GM21529 (cell line): ENCODE data around the gene SLC25A26.
A peak's percentile ranks its signal among the peaks of the same experiment; 100 is the strongest.

Experiments
- ATAC-seq: cut with Tn5 transposase; IDR thresholded peaks from one replicate; pipeline ENCODE4 v1.9.1; 2021; ENCODE audit not compliant: unreplicated experiment

The SLC25A26 gene

DNA sequence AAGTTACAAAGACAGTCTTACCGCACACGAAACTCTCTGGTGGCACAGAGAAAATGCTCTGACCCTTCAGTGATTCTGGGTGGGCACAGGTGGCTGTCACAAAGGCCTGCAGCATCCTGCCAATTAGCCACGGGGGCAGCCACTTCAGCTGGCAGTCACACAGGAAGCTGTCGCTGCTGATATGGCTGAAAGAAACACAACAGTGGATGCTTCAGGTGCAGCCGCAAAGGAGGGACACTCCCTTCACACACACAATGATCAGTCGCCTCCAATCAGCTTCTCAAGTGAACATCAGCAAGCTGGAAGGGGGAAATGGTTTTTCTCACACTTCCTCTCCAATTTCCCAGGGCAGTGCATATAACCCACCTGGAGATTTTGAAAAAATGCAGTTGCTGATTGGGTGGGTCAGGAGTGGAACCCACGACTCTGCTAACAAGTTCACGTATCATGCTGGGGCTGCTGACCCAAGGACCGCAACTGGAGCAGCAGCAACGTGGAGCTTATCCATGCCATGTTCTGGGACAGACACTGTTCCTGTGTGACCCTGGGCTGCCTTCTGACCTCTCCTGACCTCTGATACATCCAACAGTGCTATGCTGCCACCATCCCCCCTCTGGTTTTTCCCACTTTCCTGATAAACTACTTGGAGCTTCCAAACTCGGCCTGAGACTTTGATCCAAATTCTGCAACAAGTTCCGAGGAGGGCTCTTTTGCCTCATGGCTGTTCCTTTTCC lies 173.4 kb downstream of the SLC25A26 start:
- peak; percentile 84 for ATAC-seq

DNA sequence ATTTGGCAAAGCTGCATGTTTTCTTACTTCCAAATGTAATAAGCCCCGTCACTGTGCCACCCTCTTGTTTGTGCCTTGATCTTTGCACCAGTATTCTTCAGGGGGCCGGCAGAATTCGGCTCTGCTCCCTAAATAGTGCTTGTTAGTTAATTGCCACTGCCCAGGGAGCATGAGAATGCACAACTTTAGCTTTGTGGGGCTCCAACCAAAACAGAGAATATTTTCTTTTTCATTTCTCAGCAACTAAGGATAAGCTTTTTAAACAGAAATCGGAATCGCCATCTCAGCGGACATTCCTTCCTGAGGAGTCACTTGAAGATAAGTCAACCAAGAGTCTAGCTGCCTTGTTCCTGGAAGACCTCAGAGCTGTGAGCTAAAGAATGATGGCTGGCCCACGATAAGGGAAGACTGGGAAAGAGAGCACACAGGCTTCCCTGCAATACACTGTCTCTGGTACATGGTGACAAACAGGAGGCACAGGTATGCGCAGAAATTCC lies 174.0 kb downstream of the SLC25A26 start:
- ATAC-seq = no peak

DNA sequence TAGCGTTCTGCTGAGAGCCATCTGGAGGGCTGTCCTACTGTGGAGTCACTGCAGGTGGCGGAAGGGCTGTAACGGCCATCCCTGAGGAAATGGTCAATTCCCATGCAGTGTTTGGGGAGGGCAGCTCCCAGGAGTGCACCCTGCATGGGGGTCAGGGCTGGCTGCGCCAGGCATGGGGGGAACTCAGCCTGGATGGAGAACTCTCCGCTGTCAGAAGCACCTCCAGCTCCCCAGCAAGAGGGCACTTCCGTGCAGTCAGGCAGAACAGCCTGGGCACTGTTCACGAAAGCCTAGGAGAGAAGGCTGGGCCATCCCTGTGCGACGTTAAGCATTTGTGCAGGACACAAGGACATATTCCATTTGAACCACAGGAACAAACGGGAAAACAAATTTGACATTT lies 174.8 kb downstream of the SLC25A26 start:
- no peak for ATAC-seq

DNA sequence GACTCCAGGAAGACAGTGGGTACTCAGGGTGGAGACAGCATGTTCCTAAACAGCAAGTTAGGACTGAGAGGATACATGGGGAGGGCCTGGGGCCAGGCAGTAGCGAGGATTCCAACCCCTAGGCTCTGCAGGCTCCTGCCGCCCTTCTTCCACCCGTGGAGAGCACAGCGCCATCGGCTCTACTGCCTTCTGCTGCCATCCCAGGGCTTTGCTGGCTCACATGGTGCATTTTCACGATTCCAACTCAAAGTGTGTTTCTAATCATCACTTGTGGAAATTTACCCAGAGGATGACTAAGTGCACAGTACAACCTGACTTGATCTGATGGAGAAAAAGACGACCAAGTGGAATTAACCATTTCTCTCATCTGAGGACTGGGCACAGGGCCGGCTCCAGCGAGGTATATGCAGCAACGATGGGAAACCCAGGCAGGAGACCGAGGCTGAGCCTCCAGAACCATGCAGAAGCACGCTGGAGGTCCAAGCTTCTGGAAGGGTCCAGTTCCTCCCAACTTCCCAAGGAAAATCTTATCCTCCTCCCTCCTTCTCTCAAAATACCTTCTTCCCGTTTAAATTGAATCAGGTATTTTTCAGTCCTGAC lies 175.5 kb downstream of the SLC25A26 start:
- no peak for ATAC-seq

DNA sequence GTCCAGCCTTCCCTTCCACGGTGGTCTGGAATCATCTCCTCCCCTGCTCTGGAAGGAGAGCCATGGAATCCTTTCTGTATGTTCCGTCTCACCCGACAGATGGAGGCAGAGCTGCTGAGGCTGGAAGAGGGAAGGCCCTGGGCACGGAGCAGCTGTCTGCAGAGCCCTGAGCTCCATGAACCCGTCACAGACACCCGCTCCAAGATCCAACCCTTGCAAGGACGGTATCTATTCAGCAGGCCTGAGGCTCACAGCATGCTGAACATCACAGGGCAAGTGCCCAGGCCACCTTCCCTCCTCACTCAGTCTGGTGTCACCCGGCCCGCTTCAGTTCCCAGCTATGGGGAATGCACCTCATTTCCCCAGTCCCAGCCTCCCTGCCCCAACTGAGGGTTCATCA lies 176.1 kb downstream of the SLC25A26 start:
- ATAC-seq = no peak

DNA sequence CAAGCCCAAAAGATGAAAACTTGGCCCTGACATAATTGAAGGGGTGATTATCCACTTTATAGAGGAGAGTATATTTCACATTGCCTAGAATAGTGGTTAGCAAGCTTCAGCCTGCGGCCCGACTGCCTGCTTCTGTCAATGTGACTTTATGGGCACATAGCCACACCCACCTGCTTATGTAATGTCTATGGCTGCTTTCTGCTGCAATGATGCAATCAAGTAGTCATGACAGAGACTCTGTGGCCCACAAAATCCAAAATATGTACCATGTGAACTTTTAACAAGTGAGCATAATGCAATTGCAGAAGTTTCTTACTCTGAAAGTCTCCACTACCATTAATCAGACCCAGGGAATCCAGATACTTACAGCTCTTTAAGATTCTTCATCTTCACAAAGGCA lies 176.9 kb downstream of the SLC25A26 start:
- ATAC-seq = no peak

DNA sequence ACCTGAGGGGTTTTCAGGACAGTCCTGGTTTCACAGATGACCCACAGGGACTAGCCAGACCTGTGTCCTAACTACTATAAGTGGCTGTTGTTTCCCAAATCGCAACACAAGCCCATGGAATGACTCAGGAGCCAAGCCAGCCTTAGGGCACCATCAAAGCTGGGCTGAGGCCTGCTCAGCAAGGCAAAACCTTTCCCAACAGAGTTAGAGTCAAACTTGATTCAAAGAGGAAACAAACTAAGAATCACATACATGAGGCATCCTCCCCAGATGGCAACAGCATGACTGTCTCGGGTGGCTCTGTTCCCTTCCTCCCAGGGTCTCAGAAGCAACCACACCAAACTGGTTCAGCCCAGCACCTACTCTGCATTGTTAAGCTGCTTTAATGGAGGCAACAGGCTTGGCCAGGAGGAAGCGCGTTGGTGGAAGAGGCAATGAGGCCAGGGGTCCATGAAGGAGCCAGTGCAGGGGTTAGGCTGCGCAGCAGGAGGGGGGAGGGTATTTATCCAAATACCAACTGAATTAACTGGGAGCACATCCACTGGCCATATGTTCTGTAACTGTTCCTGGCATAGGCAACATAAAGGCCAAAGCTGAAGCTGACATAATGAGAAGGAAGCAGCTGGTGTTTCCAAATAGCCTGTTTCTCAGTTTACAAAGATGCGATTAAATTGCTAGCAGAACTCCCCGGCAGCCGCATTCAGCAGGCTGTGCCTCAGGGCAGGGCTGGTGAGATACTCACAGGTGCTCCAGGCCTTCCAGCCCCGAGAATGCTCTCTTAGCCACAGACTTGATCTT lies 177.6 kb downstream of the SLC25A26 start:
- no peak for ATAC-seq

DNA sequence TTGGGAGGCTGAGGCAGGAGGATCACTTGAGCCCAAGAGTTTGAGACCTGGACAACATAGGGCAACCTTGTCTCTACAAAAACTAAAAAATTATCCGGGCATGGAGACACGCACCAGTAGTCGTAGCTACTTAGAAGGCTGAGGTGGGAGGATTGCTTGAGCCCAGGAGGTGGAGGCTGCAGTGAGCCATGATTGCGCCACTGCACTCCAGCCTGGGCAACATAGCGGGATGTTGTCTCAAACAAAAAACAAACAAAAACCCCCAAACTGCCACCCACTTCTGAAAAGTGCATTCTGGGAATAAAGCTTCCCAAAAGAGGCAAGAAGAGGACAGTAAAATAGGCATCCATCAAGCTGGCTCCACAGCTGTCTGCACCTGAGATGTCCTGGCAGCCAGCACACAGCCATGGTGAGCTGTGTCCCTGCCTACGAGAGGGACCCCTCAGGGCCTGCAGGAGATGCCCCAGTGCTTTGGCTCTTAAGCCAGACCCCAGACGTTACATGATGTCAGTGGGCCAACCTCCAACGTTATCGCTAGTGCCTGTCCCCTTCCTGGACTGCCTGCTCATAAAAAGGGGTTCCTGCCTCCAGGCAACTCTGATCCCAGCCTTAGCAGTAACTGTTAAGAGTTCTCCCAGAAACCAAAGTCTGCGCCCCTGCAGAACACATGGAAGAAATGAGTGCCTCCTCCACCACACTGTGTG lies 178.9 kb downstream of the SLC25A26 start:
- ATAC-seq = no peak

DNA sequence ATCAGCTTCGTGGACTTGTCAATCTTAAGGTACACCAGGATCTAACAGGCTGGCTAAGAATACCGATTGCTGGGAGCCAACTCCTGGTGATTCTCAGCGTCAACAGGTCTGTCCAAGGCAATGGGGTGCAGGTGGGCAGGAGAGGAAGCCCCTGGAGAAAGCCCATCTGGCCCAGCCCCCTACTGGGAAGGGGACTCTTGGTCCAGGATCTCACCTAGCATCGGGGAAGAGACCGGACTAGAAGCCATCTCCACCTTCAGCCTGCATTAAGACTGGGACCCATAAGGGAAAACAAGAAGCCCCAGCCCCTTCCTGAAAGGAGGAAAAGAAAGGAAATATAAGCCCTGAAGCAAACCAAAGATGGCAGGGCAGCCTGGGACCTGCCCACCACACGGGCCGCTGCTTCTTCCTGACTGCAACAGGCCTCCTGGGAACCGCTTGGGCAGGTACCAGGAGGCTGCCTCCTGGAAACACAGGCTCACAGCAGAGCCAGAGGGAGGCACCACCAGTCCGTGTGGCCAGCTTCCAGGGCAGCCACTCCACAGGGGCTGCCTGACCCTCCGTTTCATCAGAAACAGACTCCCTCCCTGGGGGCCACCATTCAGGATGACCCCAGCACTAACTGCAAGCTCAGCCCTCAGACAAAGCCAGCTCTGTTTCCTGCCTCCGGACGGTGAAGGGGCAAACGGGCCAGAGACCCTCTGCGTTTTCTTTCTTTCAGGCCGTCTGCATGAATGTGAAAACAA lies 179.8 kb downstream of the SLC25A26 start:
- ATAC-seq = no peak

DNA sequence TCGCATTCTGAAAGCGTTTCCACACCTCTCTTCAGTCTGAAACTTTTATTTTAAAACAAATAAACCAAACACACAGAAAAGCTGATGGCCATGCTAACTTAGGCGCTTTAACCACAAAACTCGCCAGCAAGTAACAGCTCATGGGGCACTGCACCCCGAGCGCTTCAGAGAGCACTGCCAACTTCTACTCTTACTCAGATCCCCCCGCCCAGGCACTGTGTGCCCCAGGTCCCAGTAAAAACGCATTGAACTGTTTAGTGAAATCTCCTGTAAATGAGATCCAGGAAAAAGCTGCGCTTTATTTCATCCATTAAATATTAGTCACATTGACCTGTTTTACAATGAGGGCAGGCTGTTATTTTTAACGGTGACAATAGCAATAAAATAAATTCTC lies 180.4 kb downstream of the SLC25A26 start:
- ATAC-seq = no peak

DNA sequence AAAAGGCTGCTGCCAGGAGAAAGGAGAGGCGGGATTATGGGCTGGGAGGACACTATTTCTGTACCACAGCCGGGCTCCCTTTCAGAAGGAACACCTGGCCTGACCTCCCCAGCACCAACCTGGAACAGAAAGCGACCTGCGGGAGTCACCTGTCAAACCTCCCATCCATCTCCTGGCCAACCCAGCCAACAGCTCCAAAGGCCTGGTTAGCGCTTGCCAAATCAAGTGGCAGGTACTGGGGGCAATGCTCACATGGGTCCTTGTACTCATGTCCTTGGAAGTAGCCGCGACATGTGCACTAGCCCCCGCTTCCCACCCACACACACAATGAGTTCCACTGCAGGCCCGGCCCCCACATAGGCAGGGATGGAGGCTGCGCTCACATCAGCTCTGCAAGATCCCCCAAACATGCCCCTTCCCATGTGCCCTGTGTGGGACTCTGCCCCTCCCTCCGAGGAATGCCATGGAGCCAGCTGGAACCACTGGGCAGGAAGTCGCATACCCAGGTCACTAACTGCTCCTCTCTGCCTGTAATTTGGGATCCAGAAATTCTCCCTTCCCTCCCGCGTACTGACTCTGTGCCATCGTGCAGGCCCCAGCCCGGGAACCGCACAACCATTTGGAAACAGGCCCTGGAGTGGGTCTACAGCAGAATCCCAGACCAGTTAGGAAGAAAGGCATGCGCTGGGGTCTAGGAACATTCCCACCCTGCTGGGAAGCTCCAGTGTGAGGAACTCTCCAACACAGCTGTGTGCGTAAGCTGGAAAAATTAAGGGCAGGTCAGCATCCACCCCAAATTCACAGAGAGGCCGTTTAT lies 181.1 kb downstream of the SLC25A26 start:
- ATAC-seq = no peak

DNA sequence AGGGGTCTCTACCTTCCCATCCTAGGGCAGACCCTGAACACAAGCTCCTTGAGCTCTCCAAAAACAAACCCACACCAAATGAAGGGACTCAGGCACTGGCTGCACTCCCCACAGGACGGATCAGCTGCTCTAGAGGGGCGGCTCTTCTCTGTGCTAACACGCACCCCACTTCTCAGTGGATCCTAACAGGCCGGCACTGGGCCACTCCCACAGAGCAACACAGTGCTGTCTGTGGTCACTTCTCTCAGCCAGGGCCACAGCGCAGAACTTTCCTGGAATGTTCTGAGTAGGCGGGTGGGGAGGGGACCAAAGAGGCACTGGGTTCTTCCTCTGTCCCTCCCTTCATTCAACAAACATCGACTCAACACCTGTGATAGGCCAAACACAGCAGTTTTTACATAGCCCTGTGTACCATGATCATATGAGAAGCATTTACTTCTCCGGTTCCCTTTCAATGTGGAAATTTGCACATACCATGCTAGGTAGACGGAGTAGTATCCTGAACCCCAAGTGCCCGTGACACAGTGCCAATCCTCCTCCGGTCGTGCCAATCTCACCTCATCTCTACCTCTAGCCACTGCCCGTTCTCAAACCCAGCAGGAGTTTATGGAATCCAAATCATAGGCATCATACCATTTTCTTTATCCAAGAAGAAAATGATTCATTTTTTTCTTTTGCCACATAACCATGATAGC lies 181.9 kb downstream of the SLC25A26 start:
- ATAC-seq = no peak

DNA sequence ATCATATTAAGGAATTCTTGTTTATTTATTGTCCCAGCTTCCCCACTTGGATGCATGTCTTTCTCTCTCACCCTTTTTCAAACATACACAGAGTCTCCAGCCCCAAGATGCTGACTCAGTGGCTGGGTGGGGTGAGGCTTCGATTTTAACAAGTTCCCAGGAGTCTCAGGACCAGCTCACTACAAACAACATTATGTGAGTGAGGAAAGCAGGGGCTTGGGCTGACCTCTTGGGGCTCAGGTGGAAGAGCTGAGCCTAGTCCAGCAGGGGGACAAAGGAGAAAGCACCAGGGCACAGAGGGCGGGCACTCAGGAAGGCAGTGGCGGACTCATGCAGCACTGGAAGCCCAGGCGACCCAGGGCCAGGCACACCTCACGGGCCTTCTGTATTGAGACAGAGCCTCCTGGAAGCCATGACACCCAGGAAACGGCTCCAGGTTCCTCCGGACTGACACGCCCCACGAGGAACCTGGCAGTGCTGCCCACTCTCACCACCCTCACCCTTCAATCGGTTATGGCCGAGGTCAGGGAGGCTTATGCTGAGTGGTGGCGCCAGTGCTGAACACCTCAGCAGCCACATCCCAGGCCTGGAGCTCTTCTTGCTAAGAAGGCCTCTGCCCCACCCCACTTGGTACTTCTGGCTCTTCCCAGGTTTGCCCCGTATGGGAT lies 182.7 kb downstream of the SLC25A26 start:
- no peak for ATAC-seq

DNA sequence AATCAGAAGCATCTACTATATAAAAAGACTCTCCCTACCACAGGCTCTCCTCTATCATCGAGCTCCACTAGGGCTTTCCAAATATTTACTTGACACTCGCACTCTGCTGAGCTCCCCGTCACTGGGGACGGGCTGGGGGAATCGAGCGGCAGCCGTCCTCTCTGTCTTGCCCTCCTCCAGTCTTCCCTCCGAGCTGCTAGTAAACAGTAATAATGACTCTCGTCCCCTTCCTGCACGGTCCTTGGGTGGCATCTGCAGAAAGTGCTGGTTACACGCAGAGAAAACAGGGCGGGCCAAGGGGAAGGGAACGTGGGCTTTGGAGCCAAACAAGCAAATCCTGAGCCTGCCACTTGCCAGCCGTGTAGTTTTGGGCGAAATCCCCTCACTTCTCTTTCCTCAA lies 183.4 kb downstream of the SLC25A26 start:
- ATAC-seq = no peak

DNA sequence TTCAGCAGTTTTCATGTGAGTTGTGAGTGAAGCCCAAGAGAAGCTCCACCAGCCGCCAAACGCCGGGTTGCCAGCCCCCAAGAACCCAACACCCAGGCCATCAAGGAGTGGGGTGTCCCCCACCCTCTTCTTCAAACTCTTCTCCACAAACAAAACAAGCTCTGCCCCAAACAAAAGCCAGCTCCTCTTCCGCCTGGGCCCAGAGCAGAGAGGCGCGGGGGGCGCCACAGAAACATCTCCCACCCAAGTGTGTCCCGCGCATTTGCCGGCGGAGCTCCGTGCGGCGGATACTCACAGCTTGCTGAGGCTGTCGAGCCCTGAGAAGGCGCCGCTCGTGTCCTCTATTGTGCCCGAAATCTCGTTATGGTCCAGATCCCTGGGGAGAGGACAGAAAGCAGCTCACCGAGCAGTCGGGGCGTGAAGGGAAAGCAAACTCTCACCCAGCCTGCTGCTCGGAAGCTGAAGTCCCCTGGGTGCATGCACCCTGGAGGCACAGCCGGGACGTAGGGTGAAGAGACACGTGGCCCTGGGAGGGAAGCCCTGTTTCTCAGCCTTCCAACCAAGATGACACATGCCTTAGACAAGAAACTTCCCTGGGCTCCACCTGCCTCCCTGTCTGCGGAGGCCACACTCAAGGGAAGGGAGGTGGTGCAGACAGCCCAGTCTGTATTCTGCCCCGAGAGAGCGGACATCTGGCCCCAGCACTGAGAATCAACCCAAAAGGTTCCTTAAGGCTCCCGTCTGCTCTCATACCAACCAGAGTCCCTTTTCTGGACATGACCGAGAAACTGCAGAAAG lies 184.3 kb downstream of the SLC25A26 start:
- no peak for ATAC-seq

DNA sequence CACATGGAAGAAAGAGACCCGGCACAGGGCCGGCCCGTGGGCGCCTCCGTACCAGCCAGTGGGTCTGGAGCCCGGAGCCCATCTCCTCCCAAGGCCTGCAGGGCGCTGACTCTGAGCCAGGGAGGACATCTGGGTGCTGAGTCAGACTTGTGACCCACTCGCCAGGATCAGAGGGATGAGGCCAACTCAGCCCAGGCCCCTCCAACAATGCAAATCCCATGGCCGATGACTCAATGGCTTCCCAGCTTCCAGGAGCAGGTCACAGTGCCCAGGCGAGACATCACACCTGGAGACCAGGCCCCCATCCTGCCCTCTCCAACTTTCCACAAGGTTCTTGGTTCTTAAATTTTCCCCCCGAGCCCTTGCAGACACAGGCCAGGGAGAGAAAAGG lies 184.9 kb downstream of the SLC25A26 start:
- no peak for ATAC-seq

DNA sequence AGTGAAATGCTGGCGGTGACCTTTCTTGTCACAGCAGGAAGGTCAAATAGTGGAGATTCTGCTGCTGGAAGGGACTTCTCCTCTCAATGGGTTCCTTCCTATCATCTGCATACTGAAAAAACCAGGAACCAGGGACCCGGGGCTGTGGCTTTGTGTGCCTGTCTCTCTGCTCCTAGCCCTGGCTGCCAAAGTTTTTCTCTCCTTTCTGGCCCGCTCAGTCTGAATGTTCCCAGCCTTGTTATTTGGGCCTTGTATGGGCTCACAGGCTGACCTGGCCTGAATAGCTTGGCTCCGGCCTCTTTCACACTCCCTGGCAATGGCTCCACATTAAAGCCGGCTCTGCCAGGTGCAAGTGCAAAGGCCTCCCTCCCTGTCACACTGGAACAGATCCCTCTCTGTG lies 185.4 kb downstream of the SLC25A26 start:
- ATAC-seq = no peak
